Measurements from ENCODE around the gene ANKMY1. TPM values are rescaled to one million over a fixed set of nuclear protein-coding genes. Genes with fewer than 3 reads are reported as not detected.

ANKMY1 gene
- total RNA-seq, 2 experiments from 2014 or later: 28.2 to 31.5 TPM

- H3K27ac Mint-ChIP-seq: no peak overlapping the region
- H3K4me3 Mint-ChIP-seq: no peak overlapping the region
- peaks cover 41% of the 10 kb centered on the region for H3K4me1 Mint-ChIP-seq
- H3K36me3 Mint-ChIP-seq (ENCODE audit: low read depth): peaks cover 32% of the 10 kb centered on the region
- H3K27me3 Mint-ChIP-seq: no peaks in the 10 kb centered on the region
- no peaks in the 10 kb centered on the region for H3K9me3 Mint-ChIP-seq
- no peak for DNase-seq
- POLR2A ChIA-PET: interaction anchor here (1.4 to 3.8 kb wide), 3 partner anchors 9 to 11 kb away, joined by 3 to 18 read pairs (median 4); partner anchors contain the start of gene CAPN10
- CTCF ChIA-PET: interaction anchor here (0.9 kb wide), 1 partner anchor 12 kb away, joined by 3 read pairs; the partner anchor contains the start of gene CAPN10
These were observed 17.5 kb upstream of the ANKMY1 start for GRCh38 chr2:240575101-240575965.

- Mint-ChIP-seq H3K9me3 (no peaks in the 10 kb centered on the region), H3K27ac (no peak overlapping the region), H3K36me3 (ENCODE audit: low read depth) (peaks cover 30% of the 10 kb centered on the region), H3K4me3 (no peak overlapping the region), H3K27me3 (no peaks in the 10 kb centered on the region), H3K4me1 (peaks cover 41% of the 10 kb centered on the region)
- CTCF ChIA-PET: no interaction called here
- POLR2A ChIA-PET: interaction anchor here (1.4 to 3.8 kb wide), 3 partner anchors 9 to 12 kb away, joined by 3 to 18 read pairs (median 4); partner anchors contain the start of gene CAPN10
- no peak for DNase-seq
These were observed 16.8 kb upstream of the ANKMY1 start for GRCh38 chr2:240574386-240575100.

- CTCF ChIA-PET: no interaction called here
These were observed 16.0 kb upstream of the ANKMY1 start for GRCh38 chr2:240573516-240574385.

GRCh38 chr2:240573071-240573515 is 15.3 kb upstream of the ANKMY1 start:
- CTCF ChIA-PET: no interaction called here
- POLR2A ChIA-PET: interaction anchor here (0.6 to 0.7 kb wide), 2 partner anchors 14 to 15 kb away, joined by 3 read pairs; no protein-coding TSS in a partner anchor
- Mint-ChIP-seq H3K36me3 (ENCODE audit: low read depth) (peaks cover 27% of the 10 kb centered on the region), H3K9me3 (no peaks in the 10 kb centered on the region), H3K27me3 (no peaks in the 10 kb centered on the region), H3K4me1 (peaks cover 33% of the 10 kb centered on the region), H3K4me3 (no peak overlapping the region), H3K27ac (no peak overlapping the region)
- DNase-seq: no peak

More at GRCh38 chr2:240573516-240574385, 16.0 kb upstream of the ANKMY1 start:
- H3K9me3 Mint-ChIP-seq: no peaks in the 10 kb centered on the region
- H3K27me3 Mint-ChIP-seq: no peaks in the 10 kb centered on the region
- peaks cover 29% of the 10 kb centered on the region for H3K36me3 Mint-ChIP-seq (ENCODE audit: low read depth)
- peaks cover 38% of the 10 kb centered on the region for H3K4me1 Mint-ChIP-seq
- POLR2A ChIA-PET: no interaction called here
- DNase-seq: no peak
- H3K27ac Mint-ChIP-seq: no peak overlapping the region
- H3K4me3 Mint-ChIP-seq: no peak overlapping the region

- Mint-ChIP-seq H3K27ac (no peak overlapping the region), H3K36me3 (ENCODE audit: low read depth) (peaks cover 25% of the 10 kb centered on the region), H3K9me3 (no peaks in the 10 kb centered on the region), H3K4me1 (peaks cover 32% of the 10 kb centered on the region), H3K4me3 (no peak overlapping the region), H3K27me3 (no peaks in the 10 kb centered on the region)
- no peak for DNase-seq
- POLR2A ChIA-PET: interaction anchor here (0.6 to 1.5 kb wide), 4 partner anchors 11 to 16 kb away, joined by 3 to 7 read pairs (median 3); partner anchors contain the start of gene CAPN10
- CTCF ChIA-PET: no interaction called here
These were observed 14.6 kb upstream of the ANKMY1 start for GRCh38 chr2:240572141-240573031.

- H3K27me3 Mint-ChIP-seq: no peaks in the 10 kb centered on the region
- H3K27ac Mint-ChIP-seq: peak overlapping the region; percentile 45
- peaks cover 23% of the 10 kb centered on the region for H3K36me3 Mint-ChIP-seq (ENCODE audit: low read depth)
- H3K4me1 Mint-ChIP-seq: peaks cover 36% of the 10 kb centered on the region
- no peak for DNase-seq
- ChIA-PET CTCF (no interaction called here), POLR2A (interaction anchor here (1.2 to 1.5 kb wide), 3 partner anchors 10 to 15 kb away, joined by 3 to 7 read pairs (median 3); partner anchors contain the start of gene CAPN10)
- peak overlapping the region; percentile 90 for H3K4me3 Mint-ChIP-seq
- no peaks in the 10 kb centered on the region for H3K9me3 Mint-ChIP-seq
These were observed 13.7 kb upstream of the ANKMY1 start for GRCh38 chr2:240571314-240571973.

- H3K4me3 Mint-ChIP-seq: peak overlapping the region; percentile 90
- H3K4me1 Mint-ChIP-seq: peaks cover 36% of the 10 kb centered on the region
- no peaks in the 10 kb centered on the region for H3K27me3 Mint-ChIP-seq
- ChIA-PET POLR2A (interaction anchor here (1.2 kb wide), 1 partner anchor 16 kb away, joined by 3 read pairs; the partner anchor contains the start of gene CAPN10), CTCF (no interaction called here)
- no peak for DNase-seq
- H3K36me3 Mint-ChIP-seq (ENCODE audit: low read depth): peaks cover 24% of the 10 kb centered on the region
- no peaks in the 10 kb centered on the region for H3K9me3 Mint-ChIP-seq
- peak overlapping the region; percentile 79 for H3K27ac Mint-ChIP-seq
These were observed 12.9 kb upstream of the ANKMY1 start for GRCh38 chr2:240570531-240571313.

GRCh38 chr2:240569998-240570530 is 12.3 kb upstream of the ANKMY1 start:
- peak overlapping the region; percentile 79 for H3K27ac Mint-ChIP-seq

GRCh38 chr2:240569523-240569997 is 11.8 kb upstream of the ANKMY1 start:
- no peaks in the 10 kb centered on the region for H3K9me3 Mint-ChIP-seq
- DNase-seq: no peak
- peak overlapping the region; percentile 79 for H3K27ac Mint-ChIP-seq
- H3K4me1 Mint-ChIP-seq: peaks cover 48% of the 10 kb centered on the region
- peaks cover 33% of the 10 kb centered on the region for H3K36me3 Mint-ChIP-seq (ENCODE audit: low read depth)
- ChIA-PET CTCF (interaction anchor here (1.7 to 2.1 kb wide), 2 partner anchors 10 to 55 kb away, joined by 9 to 17 read pairs; no protein-coding TSS in a partner anchor), POLR2A (interaction anchor here (0.6 to 2.1 kb wide), 6 partner anchors 8 to 18 kb away, joined by 3 to 19 read pairs (median 11); partner anchors contain the start of genes CAPN10 and DUSP28)
- no peaks in the 10 kb centered on the region for H3K27me3 Mint-ChIP-seq
- peak overlapping the region; percentile 90 for H3K4me3 Mint-ChIP-seq

More at GRCh38 chr2:240569998-240570530, 12.3 kb upstream of the ANKMY1 start:
- CTCF ChIA-PET: interaction anchor here (2.1 kb wide), 1 partner anchor 10 kb away, joined by 17 read pairs; no protein-coding TSS in a partner anchor
- no peak for DNase-seq
- POLR2A ChIA-PET: interaction anchor here (1.2 to 2.1 kb wide), 3 partner anchors 8 to 16 kb away, joined by 3 to 19 read pairs (median 8); partner anchors contain the start of gene CAPN10
- H3K9me3 Mint-ChIP-seq: no peaks in the 10 kb centered on the region
- no peaks in the 10 kb centered on the region for H3K27me3 Mint-ChIP-seq
- H3K36me3 Mint-ChIP-seq (ENCODE audit: low read depth): peaks cover 31% of the 10 kb centered on the region
- H3K4me1 Mint-ChIP-seq: peaks cover 43% of the 10 kb centered on the region
- H3K4me3 Mint-ChIP-seq: peak overlapping the region; percentile 90
